NT2/D1 (cell line): ENCODE results near the gene NTSR2.

ENCODE experiments used
- DNase-seq: peaks from one replicate; pipeline ENCODE4 v3.0.0-alpha.2; 2011; ENCODE audit warnings: low read depth, low spot score
- H3K27me3 ChIP-seq: 2 replicates; pipeline ENCODE4 v1.6.0; 2011; ENCODE audit warnings: mild to moderate bottlenecking; ENCODE audit not compliant: insufficient read length, insufficient read depth
- H3K36me3 ChIP-seq: 2 replicates; pipeline ENCODE4 v1.6.1; 2011; ENCODE audit warnings: mild to moderate bottlenecking, low read length, mixed read lengths; ENCODE audit not compliant: insufficient read depth, insufficient read length
- H3K4me1 ChIP-seq: 2 replicates; pipeline ENCODE4 v1.5.1; 2011; ENCODE audit not compliant: insufficient read depth, insufficient read length
- H3K4me3 ChIP-seq: 2 replicates; pipeline ENCODE4 v1.5.1; 2011; ENCODE audit warnings: low read depth; ENCODE audit not compliant: insufficient read length
- H3K9ac ChIP-seq: 2 replicates; pipeline ENCODE4 v1.6.0; 2011; ENCODE audit warnings: low read depth; ENCODE audit not compliant: insufficient read length
- H3K9me3 ChIP-seq: 2 replicates; pipeline ENCODE4 v1.5.1; 2011; ENCODE audit warnings: mild to moderate bottlenecking, low read length; ENCODE audit not compliant: insufficient read depth
- SUZ12 ChIP-seq: IDR thresholded peaks from 2 replicates; pipeline ENCODE4 v1.6.1; 2011; ENCODE audit not compliant: insufficient read length, insufficient read depth; ENCODE audit errors: extremely low read depth
- YY1 ChIP-seq: IDR thresholded peaks from 2 replicates; pipeline ENCODE4 v1.6.1; 2011; ENCODE audit not compliant: insufficient read length, insufficient read depth
- ZNF274 ChIP-seq: IDR thresholded peaks from 2 replicates; pipeline ENCODE4 v1.6.1; 2011; ENCODE audit warnings: mild to moderate bottlenecking, low read depth, low read length

The NTSR2 gene

DNA sequence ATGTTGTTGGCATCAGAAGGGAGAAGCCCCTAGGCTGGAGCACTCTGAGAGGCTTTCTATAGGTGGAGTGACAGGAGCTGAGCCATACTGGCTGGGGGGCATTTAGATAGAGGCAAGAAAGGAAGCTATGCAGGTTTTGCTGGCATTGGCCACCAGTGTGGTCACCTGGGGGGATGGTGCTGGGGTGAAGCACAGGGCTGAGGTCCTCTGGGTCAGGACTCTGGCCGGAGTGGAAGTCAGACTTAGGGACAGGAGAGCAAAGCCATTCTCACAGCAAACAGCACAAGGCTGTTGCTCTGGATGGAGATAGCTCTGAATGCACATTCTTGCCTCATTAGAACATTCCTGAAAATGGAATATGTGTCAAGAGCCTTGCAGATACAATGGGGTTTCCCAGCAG lies 47.4 kb downstream of the NTSR2 start:
- Histone ChIP-seq H3K9me3 (peaks cover 10% of the 10 kb centered on the region; the same call in 1 of the 2 replicates), H3K9ac (no peak overlapping the region), H3K4me3 (no peak overlapping the region), H3K27me3 (no peaks in the 10 kb centered on the region), H3K36me3 (peaks cover 45% of the 10 kb centered on the region), H3K4me1 (peaks cover 3% of the 10 kb centered on the region)
- TF ChIP-seq YY1 (no peak), SUZ12 (no peak), ZNF274 (no peak)
- no peak for DNase-seq

DNA sequence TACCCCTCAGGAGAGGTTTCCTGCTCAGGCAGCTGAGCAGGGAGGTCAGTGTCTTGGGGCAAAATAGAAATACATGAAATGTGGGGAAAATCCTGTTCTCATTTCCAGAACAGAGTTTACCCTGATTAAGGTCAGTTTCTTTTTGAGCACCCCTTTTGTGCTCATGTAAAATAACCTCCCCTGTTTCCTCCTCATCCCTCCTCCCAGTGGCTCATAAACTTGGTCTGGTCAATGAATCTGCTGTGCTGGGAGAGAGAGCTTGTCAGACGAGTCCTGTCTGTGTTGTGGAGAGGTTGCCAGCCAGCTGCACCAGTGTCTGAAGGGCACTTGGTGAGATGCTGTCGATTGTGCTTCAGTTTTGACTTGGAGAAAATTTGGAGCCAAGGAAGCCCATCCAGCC lies 48.6 kb downstream of the NTSR2 start:
- Histone ChIP-seq H3K36me3 (peaks cover 40% of the 10 kb centered on the region), H3K27me3 (no peaks in the 10 kb centered on the region), H3K4me3 (no peak overlapping the region), H3K9me3 (no peaks in the 10 kb centered on the region), H3K4me1 (peaks cover 3% of the 10 kb centered on the region), H3K9ac (no peak overlapping the region)
- TF ChIP-seq SUZ12 (no peak), YY1 (no peak), ZNF274 (no peak)
- no peak for DNase-seq

DNA sequence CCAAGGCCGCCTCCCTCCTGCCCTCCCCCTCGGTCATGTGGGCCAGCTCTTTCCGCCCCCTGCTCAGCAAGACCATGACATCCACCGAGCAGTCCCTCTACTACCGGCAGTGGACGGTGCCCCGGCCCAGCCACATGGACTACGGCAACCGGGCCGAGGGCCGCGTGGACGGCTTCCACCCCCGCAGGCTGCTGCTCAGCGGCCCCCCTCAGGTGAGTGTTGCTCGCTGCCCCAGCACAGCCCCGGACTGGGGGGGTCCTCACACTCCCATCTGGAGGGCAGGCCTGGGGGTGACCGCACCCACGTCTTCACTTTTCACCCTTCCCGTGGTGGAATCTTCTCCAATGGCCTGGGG lies 51.3 kb downstream of the NTSR2 start:
- Histone ChIP-seq H3K4me1 (peaks cover 3% of the 10 kb centered on the region), H3K36me3 (peaks cover 41% of the 10 kb centered on the region), H3K9me3 (no peaks in the 10 kb centered on the region), H3K9ac (no peak overlapping the region), H3K4me3 (no peak overlapping the region), H3K27me3 (no peaks in the 10 kb centered on the region)
- no peak for DNase-seq
- no peak for TF ChIP-seq ZNF274
- TF ChIP-seq SUZ12, result no peak
- no peak for TF ChIP-seq YY1

DNA sequence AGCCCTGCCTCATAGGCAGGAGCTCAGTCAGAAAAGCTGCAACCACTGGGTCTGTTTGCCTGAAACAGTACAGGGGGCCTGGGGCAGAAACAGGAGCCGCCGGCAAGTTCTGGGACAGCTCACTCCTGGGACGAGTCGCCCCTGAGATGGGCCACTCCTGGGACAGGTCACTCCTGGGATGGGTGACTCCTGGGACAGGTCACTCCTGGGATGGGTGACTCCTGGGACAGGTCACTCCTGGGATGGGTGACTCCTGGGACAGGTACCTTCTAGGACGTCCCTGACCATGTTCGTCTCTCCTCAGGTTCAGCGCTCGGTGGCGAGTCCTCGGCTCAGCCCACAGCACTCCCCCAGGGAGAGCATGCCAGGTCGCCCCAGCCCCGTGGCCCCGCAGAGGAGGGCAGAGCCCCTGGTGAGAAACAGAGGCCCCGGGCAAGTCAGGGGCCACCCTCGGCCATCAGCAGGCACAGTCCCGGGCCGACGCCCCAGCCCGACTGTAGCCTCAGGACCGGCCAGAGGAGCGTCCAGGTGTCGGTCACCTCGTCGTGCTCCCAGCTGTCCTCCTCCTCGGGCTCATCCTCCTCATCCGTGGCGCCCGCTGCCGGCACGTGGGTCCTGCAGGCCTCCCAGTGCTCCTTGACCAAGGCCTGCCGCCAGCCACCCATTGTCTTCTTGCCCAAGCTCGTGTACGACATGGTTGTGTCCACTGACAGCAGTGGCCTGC lies 51.8 kb downstream of the NTSR2 start:
- no peak overlapping the region for H3K4me3 ChIP-seq
- no peak for DNase-seq
- H3K36me3 ChIP-seq, result peaks cover 44% of the 10 kb centered on the region
- no peak for TF ChIP-seq YY1
- TF ChIP-seq ZNF274, result no peak
- TF ChIP-seq SUZ12, result no peak
- H3K9me3 ChIP-seq, result no peaks in the 10 kb centered on the region
- no peak overlapping the region for H3K9ac ChIP-seq
- peaks cover 3% of the 10 kb centered on the region for H3K4me1 ChIP-seq
- no peaks in the 10 kb centered on the region for H3K27me3 ChIP-seq

DNA sequence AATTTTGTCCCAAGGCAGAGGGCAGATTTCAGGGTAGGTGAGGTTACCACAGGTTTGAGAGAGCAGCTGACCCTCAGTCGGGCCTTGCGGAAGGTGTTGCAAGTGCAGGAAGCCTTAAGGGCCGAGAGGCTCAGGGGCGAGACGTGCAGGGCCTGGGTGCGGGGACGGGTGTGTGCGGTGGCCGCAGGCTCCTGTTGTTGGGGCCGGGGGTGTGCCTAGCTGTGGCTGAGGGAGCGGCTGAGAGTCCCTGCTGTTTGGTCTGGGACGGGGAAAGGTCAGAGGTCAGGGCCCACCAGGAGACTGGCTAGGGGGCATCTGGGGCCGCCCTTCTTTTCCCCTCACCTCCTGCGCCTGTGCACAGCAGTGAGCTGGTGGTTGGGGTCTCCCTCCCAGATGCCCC lies 52.5 kb downstream of the NTSR2 start:
- Histone ChIP-seq H3K27me3 (no peaks in the 10 kb centered on the region), H3K36me3 (peaks cover 46% of the 10 kb centered on the region), H3K4me3 (no peak overlapping the region), H3K9me3 (no peaks in the 10 kb centered on the region), H3K9ac (no peak overlapping the region), H3K4me1 (peaks cover 2% of the 10 kb centered on the region)
- DNase-seq, result no peak
- TF ChIP-seq ZNF274 (no peak), YY1 (no peak), SUZ12 (no peak)

DNA sequence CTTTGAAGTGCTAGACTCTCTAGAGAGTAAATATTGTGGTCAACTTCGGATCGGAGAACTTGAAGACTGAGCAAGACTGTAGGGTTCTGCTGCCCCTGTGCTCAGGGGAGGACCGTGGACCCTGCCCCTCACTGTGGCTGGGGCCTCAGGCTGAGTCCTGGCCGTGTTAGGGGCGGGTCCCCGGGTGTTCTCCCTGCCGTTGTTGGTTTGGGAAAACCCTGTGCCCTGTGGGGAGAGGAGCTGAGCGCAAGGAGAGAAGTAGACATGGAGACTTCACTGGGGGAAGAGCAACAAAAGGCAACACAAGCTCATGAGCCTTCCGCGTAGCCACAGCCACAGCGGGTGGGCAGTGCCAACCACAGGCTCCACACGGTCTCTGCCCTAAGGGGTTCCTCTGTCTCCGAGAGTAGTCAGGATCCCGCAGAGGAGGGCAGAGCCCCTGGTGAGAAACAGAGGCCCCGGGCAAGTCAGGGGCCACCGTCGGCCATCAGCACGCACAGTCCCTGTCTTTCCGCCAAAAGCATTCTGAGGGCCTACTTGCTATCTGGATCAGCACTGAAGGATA lies 53.1 kb downstream of the NTSR2 start:
- H3K9ac ChIP-seq, result no peak overlapping the region
- TF ChIP-seq YY1 (no peak), ZNF274 (no peak), SUZ12 (no peak)
- DNase-seq, result no peak
- no peak overlapping the region for H3K4me3 ChIP-seq
- H3K9me3 ChIP-seq, result no peaks in the 10 kb centered on the region
- H3K4me1 ChIP-seq, result no peaks in the 10 kb centered on the region
- peaks cover 47% of the 10 kb centered on the region for H3K36me3 ChIP-seq
- H3K27me3 ChIP-seq, result no peaks in the 10 kb centered on the region

DNA sequence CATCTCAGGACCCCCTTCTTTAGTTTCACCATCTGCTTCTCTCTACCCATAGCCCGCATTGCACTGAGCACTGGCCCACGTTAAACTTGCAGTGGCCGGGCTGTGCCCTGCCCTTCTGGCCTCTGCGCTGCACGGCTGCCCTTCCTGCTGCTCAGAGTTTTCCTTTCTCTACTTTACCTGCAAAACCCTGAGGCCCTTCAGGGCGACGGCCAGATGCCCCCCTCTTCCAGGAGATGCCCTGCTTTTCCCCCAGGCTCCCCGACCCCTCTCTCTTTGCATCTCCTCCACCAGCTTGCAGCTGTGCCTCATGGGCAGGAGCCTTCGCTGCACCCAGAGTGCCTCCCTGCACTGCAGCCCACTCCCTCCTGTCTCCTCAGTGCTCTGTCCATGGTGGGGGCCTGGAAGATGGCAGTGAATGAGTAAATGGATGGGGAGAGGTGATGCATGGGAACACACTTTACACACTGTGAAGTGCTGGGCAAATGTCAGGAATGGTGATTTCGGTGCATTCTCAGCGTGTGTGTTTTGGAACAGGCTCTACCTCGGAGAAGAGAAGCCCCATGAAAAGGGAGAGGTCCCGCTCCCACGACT lies 53.8 kb downstream of the NTSR2 start:
- no peak for DNase-seq
- TF ChIP-seq SUZ12, result no peak
- no peak for TF ChIP-seq YY1
- no peak for TF ChIP-seq ZNF274
- Histone ChIP-seq H3K27me3 (no peaks in the 10 kb centered on the region), H3K4me3 (no peak overlapping the region), H3K4me1 (no peaks in the 10 kb centered on the region), H3K36me3 (peaks cover 47% of the 10 kb centered on the region), H3K9ac (no peak overlapping the region), H3K9me3 (no peaks in the 10 kb centered on the region)

DNA sequence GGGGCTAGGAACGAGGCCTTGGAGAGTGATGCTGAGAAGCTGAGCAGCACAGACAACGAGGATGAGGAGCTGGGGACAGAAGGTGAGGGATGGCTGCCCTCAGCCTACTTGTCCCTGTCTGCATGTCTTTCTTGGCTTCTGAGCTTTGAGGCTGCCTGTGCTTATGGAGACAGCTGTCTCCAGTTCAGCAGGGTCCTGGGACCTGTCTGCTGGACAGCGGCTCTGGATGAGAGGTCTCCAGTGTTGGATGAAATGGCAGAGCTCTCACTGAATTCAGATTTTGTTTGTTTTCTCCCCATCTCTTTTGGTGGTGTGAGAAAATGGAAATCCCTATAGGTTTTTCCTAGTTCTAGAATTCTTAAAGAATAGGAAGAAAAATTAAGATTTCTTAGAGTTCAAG lies 54.8 kb downstream of the NTSR2 start:
- TF ChIP-seq SUZ12 (no peak), ZNF274 (no peak), YY1 (no peak)
- no peaks in the 10 kb centered on the region for H3K27me3 ChIP-seq
- no peak overlapping the region for H3K4me3 ChIP-seq
- peaks cover 48% of the 10 kb centered on the region for H3K36me3 ChIP-seq
- no peaks in the 10 kb centered on the region for H3K9me3 ChIP-seq
- no peak for DNase-seq
- no peaks in the 10 kb centered on the region for H3K4me1 ChIP-seq
- H3K9ac ChIP-seq, result no peak overlapping the region
